Activated CD4-positive, alpha-beta T cell treated with anti-CD3 and anti-CD28 coated beads, Interleukin-2, amount 50 U/mL, for 48 hours (primary cell): ENCODE measurements around the gene RET.
"Not testable (repeated sequence)": the region's sequence is repeated elsewhere in the genome, so short reads cannot be mapped to it uniquely, and the experiment has no call there.

Experiments
- DNase-seq, 2 experiments: peaks; one replicate each; pipeline ENCODE4 v3.0.0-alpha.2; 2020

The RET gene

GRCh38 chr10:43079856-43080255, 3.0 kb downstream of the RET start:
- DNase-seq, result no peak

GRCh38 chr10:43082087-43082486, 5.2 kb downstream of the RET start:
- DNase-seq, result no peak

- no peak for DNase-seq
Observed at GRCh38 chr10:43082746-43083145, 5.9 kb downstream of the RET start.

GRCh38 chr10:43083764-43084163, 6.9 kb downstream of the RET start:
- DNase-seq, result no peak

- no peak for DNase-seq
Observed at GRCh38 chr10:43084812-43085211, 7.9 kb downstream of the RET start.

- no peak for DNase-seq
Observed at GRCh38 chr10:43086321-43086942, 9.6 kb downstream of the RET start.

GRCh38 chr10:43089519-43089918, 12.7 kb downstream of the RET start:
- no peak for DNase-seq

- DNase-seq, result no peak
Observed at GRCh38 chr10:43090188-43090587, 13.3 kb downstream of the RET start.

- DNase-seq, result no peak
Observed at GRCh38 chr10:43090664-43091063, 13.8 kb downstream of the RET start.

GRCh38 chr10:43091846-43092245, 15.0 kb downstream of the RET start:
- no peak for DNase-seq

GRCh38 chr10:43093423-43094076, 16.7 kb downstream of the RET start:
- DNase-seq, result no peak

- no peak for DNase-seq
Observed at GRCh38 chr10:43094085-43094484, 17.2 kb downstream of the RET start.

- not testable (repeated sequence) for DNase-seq
Observed at GRCh38 chr10:43099339-43099738, 22.5 kb downstream of the RET start.

GRCh38 chr10:43099928-43100327, 23.1 kb downstream of the RET start:
- DNase-seq, result no peak

GRCh38 chr10:43100366-43100765, 23.5 kb downstream of the RET start:
- DNase-seq, result no peak

GRCh38 chr10:43102063-43102828, 25.4 kb downstream of the RET start:
- DNase-seq, result no peak

GRCh38 chr10:43105102-43105955, 28.5 kb downstream of the RET start:
- DNase-seq, result peak; percentile 81

GRCh38 chr10:43105956-43106229, 29.0 kb downstream of the RET start:
- no peak for DNase-seq

- DNase-seq, result no peak
Observed at GRCh38 chr10:43106256-43107091, 29.6 kb downstream of the RET start.

GRCh38 chr10:43108951-43109350, 32.1 kb downstream of the RET start:
- no peak for DNase-seq

- no peak for DNase-seq
Observed at GRCh38 chr10:43109671-43110249, 32.9 kb downstream of the RET start.
